Mesenteric fat pad (tissue), 1 donor: ENCODE data around the gene HNF4A. TPM values are rescaled to one million over a fixed set of nuclear protein-coding genes. Genes with fewer than 3 reads are reported as not detected.
"Not testable (repeated sequence)": the region's sequence is repeated elsewhere in the genome, so short reads cannot be mapped to it uniquely, and the experiment has no call there.

ENCODE experiments used
- DNase-seq: peaks from one replicate; pipeline ENCODE4 v3.0.0-alpha.2; 2020; ENCODE audit warnings: low spot score
- total RNA-seq: library from RNA; stranded (reverse); fragmentation: NEBNext Ultra II Directional; extraction: Animal tissue kit (Norgen Biotek cat#: 25700); gene quantifications from one replicate; pipeline ENCODE4 v1.2.1, GENCODE V29; 2021
- donor health status: DM: yes; HTN: yes; CAD: no.

The HNF4A gene
- total RNA-seq, 1 donor from 2014 or later: 0.51 TPM

- no peak for DNase-seq
These were observed 10.8 kb upstream of the HNF4A start for GRCh38 chr20:44344723-44345122.

DNA sequence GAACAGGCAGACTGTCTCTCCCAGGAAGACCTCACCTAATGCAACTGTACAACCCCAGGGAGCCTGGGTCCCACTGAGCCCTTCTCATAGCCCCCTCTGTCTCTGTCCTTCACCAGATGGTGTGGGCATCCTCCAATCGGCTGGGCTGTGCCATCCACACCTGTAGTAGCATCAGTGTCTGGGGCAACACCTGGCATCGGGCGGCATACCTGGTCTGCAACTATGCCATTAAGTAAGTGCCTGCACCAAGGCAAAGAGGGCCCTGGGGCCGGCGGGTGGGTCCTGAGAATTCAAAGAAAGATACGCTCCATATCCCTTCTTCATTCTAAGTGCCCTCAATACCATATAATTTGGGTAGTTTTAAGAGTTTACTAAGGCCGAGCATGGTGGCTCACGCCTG, 10.4 kb upstream of the HNF4A start:
- no peak for DNase-seq

DNA sequence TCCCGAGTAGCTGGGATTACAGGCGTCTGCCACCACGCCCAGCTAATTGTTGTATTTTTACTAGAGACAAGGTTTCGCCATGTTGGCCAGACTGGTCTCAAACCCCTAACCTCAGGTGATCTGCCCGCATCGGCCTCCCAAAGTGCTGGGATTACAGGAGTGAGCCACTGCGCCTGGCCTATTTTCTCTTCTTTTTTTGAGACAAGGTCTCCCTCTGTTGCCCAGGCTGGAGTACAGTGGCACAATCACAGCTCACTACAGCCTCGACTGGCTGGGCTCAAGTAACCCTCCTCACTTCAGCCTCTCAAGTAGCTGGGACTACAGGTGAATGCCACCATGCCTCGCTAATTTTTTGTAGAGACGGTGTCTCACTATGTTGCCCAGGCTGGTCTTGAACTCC, 9.6 kb upstream of the HNF4A start:
- DNase-seq: not testable (repeated sequence)

- DNase-seq: no peak
These were observed 7.3 kb upstream of the HNF4A start for GRCh38 chr20:44348168-44348659.

GRCh38 chr20:44349349-44349748, 6.2 kb upstream of the HNF4A start:
- no peak for DNase-seq

DNA sequence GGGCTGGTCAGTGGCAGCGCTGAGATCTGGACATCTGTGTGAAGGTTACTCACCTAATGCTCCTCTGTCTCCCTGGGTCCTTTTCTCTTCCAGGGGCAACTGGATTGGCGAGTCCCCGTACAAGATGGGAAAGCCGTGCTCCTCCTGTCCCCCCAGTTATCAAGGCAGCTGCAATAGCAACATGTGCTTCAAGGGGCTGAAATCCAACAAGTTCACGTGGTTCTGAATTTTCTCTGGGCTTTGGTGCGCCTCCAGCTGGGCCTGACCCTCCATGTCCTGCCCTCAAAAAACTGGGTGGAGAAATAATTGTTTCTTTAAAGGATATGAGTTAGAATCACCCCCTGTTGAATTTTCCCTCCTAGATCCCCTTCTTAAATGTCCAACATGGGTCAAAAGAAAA, 4.9 kb upstream of the HNF4A start:
- no peak for DNase-seq

- DNase-seq: no peak
These were observed 461 bp upstream of the HNF4A start for GRCh38 chr20:44354979-44355497.

DNA sequence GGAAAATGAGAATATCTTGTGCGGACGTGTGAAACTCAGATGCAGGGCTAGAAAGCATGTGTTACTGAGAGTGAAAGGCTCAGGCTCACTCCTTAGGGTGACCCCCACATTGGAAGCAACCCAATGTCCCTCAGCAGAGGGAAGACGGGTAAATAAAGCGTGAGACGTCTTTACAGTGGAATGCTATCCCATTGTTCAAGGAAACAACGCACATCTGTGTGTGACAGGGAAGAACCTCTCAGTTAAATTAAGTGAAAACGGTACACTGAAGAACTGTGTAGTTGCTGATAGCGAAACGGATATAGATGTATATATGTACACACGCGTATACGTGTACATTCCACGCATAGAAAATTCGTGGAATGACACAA, 839 bp downstream of the HNF4A start:
- no peak for DNase-seq

- no peak for DNase-seq
These were observed 1.5 kb downstream of the HNF4A start for GRCh38 chr20:44357020-44357419.

DNA sequence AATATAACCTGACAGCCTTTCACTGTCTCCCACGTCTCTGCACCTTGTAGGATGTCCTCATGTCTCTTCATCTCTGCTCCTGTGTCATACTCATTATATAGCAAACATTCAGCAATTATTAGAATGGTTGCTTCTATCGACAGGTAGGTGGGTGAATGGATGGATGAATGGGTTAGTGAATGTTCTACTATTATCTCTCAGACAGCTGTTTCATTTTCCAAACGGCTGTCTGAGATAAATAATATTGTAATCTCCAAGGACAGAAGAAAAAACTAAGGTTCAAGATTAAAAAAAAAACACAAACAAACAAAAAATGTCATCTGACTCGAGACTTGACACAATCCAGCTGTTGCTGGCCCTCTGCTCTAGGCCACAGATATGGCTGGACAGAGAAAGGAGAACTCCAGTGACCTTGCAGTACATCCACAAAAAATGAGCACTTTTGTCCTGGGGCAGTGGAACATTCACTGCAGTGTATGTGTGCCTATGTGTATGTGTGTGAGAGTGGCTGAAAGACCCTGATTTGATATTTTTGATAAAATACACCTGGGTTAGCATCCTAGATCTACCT, 2.1 kb downstream of the HNF4A start:
- no peak for DNase-seq

- no peak for DNase-seq
These were observed 3.3 kb downstream of the HNF4A start for GRCh38 chr20:44358776-44359175.

DNA sequence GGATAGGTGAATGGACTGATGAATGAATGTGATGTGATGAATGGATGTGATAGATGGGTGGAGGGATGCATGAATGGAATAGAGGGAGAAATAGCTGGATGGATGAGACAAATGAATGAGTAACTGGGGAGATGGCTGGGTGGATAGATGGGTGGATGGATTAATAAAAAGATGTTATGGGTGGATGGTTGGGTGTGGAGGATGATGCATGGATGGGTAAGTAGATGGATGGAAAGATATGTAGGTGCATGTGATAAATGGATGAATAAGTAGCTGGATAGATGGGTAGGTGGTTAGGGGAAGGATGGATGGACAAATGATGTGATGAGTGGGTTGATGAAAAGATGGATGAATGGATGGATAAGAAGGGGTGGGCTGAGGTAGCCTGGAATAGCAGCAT, 4.7 kb downstream of the HNF4A start:
- no peak for DNase-seq

GRCh38 chr20:44361021-44361420, 5.5 kb downstream of the HNF4A start:
- no peak for DNase-seq

DNA sequence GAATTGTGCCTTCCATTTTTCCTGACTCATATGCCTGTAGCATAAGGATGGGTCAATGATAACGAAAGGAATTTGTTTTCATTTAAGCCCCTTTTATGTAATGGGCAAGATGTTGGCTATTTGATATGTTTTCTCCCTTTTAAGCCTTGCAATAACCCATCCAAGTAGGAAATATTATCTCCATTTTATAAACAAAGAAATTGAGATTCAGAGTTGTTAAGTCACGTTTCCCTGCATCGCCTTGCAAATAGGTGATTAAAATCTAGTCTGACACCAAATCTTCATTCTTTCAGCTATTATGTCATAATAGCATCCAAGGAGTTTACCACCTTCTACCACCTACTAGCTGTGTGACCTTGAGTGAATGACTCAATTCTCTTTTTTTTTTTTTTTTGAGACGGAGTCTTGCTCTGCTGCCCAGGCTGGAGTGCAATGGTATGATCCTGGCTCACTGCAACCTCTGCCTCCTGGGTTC, 7.0 kb downstream of the HNF4A start:
- no peak for DNase-seq

DNA sequence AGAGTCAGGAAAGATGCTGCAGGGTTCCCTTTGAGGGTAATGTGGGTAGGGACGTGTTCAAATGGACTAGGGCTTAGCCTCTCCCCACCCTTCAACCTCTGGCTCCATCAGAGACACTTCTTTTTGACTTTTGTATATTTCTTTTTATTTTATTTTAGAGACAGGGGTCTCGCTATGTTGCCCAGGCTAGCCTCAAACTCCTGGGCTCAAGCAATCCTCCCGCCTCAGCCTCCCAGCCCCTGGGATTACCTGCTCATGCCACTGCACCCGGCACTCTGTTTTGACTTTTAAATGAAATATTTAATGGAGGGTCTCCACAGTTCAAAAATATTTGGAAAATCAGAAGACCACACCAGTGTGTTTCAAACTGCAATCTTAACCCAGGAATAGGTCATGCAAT, 8.6 kb downstream of the HNF4A start:
- no peak for DNase-seq

DNA sequence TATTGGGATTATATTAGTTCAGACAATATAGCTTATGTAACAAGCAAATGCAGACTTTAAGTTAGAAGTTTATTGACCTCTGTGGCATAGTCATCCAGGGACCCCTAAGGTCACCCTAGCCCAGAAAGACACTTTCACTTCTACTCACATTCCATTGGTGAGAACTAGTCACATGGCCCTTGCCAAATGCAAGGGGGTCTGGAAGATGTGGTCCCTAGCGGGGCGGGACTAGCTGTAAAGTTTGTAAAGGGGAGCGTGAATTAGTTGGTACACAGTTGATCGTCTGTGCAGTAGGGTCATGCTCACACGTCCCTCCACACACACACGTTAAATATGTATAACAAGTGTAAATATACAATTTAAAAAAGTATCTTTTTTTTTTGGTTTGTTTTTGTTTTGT, 9.3 kb downstream of the HNF4A start:
- DNase-seq: peak; percentile 8

DNA sequence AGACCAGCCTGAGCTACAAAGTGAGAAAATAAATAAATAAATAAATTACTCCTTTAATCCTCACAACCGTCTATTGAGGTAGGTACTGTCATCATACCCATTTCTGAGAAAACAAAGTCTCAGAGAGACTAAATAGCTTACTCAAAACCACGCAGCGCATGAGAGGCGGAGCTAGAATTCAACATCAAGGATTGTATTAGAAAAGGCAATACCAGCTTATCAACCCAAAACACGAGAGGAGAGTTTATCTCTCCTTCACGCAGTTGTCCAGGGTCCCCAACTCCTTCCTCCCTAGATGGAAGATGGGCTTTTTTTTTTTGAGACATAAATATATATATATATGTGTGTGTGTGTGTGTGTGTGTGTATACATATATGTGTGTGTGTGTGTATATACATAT, 12.2 kb downstream of the HNF4A start:
- no peak for DNase-seq

DNA sequence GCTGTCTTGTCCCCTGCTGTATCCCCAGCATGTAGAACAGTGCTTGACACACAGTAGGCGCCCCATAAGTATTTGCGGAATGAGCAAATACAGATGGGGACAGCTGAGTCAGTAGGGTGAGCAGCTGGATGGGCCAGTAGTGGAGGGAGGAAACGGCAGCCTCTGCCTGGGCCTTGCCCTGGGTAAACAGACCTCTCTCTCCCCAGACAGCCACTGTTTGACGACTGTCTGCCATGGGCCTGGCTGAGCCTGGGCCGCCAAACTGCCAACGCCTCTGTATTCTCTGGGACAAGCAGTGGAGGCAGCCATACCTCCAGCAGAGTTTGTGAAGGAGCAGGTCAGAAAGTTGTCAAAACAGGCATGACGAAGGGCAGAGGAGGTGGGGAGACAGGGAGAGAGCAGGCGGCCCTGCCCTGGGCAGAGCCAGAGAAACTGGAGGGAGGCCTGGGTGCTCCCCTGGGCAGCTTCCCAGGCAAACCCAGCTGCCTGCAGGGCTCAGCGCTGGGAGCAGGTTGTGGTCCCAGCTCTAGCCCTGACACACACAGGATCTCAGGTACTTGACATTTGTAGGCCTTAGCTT, 15.2 kb downstream of the HNF4A start:
- DNase-seq: no peak

- DNase-seq: no peak
These were observed 27.1 kb downstream of the HNF4A start for GRCh38 chr20:44382641-44383040.

DNA sequence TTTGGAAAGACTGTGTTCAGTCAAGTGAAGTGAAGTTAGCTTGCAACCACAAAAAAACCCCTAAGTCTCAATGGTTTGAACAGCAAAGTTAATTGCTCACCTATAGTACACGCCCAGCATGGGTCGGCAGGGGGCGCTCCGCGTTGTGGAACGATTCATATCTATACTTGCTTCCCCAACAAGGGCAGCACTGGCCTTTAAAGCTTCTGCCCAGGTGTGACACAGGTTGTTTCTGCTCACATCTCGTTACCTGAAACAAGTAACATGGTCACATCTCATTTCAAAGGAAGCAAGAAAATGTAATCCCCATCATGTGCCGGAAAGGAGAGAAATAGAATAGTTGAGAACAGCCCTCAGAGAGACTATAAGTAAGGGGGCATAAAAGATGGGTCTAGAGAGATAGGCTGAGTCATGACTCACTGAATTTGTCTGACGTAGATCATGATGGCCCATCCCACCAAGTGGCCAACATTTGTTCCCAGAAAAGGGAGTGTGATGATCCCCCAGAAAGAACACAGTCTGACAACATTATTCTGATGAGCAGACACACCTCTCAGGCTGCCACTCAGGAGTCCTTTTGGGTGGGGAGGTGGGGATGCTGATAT, 29.0 kb downstream of the HNF4A start:
- no peak for DNase-seq

- DNase-seq: no peak
These were observed 33.0 kb downstream of the HNF4A start for GRCh38 chr20:44388466-44389023.

DNA sequence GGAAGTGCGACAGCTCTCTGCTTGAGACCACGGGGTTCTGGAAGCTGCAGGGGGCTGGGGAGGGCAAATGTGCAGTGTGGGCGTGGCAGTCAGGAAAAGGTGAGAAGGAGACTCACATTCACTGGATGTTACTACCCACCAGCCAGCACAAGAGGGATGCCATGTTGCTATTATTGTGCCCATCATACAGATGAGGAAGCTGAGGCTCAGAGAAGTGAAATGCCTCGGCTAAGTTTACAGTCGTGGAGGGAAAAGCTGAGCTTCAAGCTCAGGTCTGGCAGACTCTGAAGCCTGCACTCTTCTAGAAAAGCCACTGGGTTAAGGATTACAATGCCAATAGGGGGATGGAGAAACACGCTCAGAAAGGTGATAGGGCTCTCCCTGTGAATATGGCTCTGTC, 34.4 kb downstream of the HNF4A start:
- no peak for DNase-seq
